HG03045 (cell line): ENCODE results near the gene CAMTA1.
A peak's percentile ranks its signal among the peaks of the same experiment; 100 is the strongest.
"Not testable (repeated sequence)": the region's sequence is repeated elsewhere in the genome, so short reads cannot be mapped to it uniquely, and the experiment has no call there.

Source experiments
- ATAC-seq: cut with Tn5 transposase; IDR thresholded peaks from one replicate; pipeline ENCODE4 v1.9.1; 2021; ENCODE audit warnings: mild to moderate bottlenecking, moderate library complexity; ENCODE audit not compliant: unreplicated experiment

CAMTA1 gene, protein sequence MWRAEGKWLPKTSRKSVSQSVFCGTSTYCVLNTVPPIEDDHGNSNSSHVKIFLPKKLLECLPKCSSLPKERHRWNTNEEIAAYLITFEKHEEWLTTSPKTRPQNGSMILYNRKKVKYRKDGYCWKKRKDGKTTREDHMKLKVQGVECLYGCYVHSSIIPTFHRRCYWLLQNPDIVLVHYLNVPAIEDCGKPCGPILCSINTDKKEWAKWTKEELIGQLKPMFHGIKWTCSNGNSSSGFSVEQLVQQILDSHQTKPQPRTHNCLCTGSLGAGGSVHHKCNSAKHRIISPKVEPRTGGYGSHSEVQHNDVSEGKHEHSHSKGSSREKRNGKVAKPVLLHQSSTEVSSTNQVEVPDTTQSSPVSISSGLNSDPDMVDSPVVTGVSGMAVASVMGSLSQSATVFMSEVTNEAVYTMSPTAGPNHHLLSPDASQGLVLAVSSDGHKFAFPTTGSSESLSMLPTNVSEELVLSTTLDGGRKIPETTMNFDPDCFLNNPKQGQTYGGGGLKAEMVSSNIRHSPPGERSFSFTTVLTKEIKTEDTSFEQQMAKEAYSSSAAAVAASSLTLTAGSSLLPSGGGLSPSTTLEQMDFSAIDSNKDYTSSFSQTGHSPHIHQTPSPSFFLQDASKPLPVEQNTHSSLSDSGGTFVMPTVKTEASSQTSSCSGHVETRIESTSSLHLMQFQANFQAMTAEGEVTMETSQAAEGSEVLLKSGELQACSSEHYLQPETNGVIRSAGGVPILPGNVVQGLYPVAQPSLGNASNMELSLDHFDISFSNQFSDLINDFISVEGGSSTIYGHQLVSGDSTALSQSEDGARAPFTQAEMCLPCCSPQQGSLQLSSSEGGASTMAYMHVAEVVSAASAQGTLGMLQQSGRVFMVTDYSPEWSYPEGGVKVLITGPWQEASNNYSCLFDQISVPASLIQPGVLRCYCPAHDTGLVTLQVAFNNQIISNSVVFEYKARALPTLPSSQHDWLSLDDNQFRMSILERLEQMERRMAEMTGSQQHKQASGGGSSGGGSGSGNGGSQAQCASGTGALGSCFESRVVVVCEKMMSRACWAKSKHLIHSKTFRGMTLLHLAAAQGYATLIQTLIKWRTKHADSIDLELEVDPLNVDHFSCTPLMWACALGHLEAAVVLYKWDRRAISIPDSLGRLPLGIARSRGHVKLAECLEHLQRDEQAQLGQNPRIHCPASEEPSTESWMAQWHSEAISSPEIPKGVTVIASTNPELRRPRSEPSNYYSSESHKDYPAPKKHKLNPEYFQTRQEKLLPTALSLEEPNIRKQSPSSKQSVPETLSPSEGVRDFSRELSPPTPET (N-terminal part only)

DNA sequence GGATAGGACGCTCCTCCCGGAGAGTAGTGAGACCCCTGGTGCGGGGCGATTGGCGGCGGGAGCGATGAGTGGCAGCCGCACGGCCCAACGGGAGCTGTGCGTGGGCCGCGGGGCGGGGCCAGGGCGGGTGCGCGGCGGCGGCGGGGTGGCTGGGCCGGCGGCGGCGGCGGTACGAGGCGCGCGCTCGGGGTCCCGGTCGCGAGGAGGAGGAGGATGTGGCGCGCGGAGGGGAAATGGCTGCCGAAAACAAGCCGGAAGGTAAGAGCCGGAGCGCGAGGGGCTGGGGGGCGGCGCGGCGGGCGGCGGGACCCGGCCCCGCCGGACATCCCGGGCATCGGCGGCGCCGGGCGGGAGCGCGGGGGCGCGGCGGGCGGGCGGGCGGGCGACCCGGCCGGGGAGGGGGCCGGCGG, at the start of gene CAMTA1:
Gene CAMTA1 (plus strand): TSS at position 137 of the 410 bp plus-strand sequence. CDS start 77 bp downstream, at position 214.
- peak; percentile 76 for ATAC-seq

DNA sequence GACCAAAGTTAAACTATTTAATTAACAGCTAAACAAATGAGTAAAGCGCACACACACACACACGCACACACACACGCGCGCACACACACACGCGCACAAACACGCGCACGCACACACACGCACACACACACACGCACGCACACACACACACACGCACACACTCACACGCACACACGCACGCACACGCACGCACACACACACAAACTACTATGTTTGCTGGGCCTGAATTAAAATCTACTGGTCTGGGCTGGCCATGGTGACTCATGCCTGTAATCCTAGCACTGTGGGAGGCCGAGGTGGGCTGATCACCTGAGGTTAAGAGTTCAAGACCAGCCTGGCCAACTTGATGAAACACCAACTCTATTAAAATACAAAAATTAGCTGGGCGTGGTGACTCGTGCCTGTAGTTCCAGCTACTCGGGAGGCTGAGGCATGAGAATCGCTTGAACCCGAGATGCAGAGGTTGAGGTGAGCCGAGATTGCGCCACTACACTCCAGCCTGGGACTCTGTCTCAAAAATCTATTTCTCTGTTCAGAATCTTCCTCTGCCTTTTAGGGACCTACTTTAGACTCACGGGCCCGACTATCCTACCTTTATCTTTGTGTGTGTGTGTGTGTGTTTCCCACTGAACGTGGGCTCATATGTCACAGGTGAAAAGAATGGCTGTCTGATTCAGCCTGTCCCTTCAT, 46.1 kb upstream of the CAMTA1 start:
- no peak for ATAC-seq

DNA sequence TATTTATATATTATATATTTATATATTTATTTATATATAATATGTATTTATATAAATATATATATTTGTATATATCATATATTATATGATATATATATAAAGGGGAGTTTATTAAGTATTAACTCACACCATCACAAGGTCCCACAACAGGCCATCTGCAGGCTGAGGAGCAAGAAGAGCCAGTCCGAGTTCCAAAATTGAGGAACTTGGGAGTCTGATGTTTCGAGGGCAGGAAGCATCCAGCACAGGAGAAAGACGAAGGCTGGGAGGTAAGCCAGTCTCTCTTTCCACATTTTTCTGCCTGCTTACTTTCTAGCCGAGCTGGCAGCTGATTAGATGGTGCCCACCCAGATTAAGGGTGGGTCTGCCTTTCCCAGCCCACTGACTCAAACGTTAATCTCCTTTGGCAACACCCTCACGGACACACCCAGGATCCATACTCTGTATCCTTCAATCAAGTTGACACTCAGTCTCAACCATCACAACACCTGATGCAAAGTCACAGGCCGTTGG, 42.5 kb upstream of the CAMTA1 start:
- not testable (repeated sequence) for ATAC-seq

DNA sequence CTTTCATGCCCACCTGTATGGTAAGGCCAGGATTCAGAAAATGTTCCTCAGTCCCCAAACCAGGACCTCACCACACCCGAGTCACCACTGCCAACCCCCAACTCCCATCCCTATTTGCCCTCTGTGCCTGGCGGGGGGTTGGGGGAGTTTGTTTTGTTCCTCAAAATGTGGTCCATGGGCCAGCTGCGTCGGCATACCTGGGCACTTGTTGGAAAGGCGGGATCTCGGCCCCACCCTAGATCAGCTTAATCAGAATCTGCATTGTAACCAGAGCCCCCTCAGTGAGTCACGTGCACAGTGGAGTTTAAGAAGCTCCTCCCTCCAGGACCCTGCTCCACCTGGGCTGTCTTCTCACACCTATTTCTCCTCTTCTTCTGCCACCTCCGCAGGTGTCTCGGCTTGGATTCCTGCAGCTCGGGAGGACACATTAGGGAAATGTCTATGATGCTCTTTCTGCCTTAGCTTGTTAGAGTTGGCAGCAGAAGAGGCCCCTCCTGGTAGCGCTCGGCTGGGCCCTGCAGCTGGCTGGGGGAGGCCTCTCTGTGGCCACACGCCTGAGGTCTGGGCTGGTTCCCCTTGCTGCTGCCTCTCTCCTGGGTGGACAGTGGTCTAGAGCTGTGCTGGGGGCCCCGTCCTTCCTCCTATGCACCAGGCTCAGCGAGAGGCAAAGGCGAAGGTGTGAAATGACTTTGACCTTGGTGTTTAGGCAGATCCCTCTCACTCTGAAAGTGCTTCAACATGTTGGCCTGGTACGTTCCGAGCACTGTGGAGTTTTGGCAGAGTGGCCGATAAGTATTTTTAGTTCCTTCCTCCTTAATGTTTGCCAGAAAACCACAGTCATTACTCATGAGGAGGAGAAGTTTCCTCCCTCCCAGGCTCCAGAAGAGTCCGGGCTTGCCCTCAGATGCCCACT, 41.8 kb upstream of the CAMTA1 start:
- no peak for ATAC-seq

DNA sequence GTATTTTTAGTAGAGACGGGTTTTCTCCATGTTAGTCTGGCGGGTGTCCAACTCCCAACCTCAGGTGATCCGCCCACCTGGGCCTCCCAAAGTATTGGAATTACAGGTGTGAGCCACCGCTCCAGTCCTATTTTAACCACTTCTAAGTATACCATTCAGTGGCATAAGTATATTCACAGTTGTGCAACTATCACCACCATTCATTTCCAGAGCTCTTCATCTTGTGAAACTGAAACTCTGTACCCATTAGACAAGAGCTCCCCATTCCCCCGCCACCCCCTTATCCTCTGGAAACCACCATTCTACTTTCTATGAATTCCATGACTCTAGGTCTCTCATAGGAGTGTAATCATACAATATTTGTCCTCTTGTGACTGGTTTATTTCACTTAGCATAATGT, 40.2 kb upstream of the CAMTA1 start:
- no peak for ATAC-seq

DNA sequence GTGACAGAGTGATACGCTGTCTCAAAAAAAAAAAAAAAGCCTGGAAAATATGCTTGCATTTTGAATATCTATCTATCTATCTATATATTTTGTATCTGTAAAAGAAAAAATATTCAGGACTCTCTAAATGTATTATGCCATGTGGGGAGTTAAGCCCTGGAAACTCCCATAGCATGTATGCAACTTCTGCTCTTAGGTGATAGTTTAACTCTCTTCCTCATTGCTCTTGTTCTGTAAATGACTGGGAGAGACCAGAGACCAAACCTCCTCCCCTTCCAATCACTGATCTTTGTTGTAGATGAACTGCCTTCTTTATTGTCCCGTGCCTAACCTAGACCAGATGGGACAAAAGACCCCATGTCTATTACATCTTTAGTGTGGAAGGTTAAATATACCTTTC, 37.6 kb upstream of the CAMTA1 start:
- no peak for ATAC-seq

DNA sequence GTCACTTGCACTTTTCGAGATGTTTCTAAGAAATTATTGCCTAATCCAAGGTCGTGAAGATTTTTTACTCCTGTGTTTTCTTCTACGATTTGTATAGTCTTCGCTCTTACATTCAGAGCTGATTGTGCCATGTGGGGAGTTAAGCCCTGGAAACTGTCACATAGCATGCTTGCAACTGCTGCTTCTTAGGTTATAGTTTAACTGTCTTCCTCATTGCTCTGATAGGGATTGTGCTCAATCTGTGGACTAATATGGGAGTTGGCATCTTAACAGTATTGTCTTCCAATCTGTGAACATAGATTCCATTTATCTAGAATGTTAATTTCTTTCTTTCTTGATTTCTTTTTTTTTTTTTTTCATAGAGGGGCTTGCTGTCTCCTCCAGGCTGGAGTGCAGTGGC, 34.8 kb upstream of the CAMTA1 start:
- ATAC-seq: no peak

DNA sequence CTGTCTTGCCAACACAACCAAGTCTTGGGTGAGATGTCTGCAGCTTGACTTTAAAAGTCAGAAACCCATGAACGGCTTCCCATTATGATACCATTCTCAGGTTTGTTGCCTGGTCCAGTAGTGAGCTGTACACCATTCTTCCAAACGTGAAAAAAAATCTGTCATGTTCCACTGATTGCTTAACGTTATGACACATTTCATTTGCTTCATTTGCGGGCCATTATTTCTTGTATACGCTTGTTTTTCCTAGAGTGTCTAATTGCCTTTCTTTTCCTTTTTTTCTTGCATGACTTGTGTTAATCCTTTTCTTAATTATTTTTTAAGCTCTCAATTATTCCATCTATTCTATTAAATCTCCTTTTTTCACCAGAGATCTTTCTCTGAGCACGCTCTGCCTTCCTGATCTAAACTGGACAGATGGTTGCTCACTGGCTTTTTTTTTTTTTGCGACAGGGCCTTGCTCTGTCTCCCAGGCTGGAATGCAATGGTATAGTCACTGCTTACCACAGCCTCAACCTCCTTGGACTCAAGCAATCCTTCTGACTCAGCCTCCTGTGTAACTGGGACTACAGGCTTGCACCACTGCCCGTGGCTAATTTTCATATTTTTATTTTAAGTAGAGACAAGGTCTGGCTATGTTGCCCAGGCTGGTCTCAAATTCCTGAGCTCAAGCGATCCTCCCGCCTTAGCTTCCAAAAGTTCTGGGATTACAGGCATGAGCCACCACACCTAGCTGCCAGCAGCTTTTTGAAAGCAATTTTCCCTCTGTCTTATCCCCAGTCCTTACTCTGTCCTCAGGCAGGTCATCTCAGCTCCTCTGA, 31.7 kb upstream of the CAMTA1 start:
- ATAC-seq: no peak

DNA sequence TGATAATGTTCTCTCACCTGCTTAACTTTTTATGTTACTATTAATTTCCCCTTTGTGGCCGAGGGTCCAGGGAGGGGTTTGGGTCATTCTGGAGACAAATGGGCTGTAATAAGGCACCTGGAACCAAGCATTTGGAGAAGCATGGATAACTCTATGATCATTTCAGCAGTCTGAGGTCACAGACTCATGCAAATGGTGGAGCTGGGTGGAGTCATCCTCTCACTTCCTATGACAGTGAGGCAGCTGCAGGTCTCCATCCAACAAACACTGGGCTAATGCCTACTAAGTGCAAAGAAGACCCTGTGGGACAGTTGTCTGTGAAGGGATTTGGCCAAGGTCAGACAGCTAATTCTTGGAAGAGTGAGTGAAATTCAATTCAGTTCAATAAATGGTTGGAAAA, 28.8 kb upstream of the CAMTA1 start:
- ATAC-seq: no peak

DNA sequence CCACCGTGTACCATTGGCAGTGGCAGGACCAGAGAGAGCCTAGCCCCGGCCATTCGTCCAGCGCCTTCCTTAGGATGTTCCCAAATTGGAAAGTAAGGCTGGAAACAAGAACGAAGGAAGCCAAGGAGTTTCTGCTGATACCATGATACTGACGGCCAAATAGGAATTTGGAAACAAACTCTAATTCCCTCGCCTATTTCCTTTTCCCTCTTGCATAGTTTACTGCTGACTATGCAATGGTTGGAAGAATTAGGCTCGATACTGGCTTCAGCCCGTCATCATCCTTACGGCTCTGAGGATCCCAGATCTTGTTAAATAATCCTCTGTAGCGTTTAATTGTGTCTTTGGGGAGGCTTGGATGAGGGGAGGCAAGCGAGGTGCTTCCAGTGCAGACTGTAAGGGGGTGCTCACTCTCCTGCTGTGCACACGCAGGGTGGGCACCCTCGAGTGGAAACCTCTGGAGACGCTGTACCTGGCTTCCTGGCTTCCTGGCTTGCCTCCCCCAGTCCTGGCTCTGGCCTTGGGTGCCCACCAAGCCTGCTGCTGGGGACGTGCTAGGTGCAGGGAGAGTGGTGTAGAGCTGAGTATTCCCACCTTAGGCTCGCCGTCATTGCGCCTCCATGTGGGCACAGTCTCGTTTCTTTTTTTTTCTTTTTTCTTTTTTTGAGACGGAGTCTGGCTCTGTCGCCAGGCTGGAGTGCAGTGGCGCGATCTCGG, 27.4 kb upstream of the CAMTA1 start:
- ATAC-seq: no peak

DNA sequence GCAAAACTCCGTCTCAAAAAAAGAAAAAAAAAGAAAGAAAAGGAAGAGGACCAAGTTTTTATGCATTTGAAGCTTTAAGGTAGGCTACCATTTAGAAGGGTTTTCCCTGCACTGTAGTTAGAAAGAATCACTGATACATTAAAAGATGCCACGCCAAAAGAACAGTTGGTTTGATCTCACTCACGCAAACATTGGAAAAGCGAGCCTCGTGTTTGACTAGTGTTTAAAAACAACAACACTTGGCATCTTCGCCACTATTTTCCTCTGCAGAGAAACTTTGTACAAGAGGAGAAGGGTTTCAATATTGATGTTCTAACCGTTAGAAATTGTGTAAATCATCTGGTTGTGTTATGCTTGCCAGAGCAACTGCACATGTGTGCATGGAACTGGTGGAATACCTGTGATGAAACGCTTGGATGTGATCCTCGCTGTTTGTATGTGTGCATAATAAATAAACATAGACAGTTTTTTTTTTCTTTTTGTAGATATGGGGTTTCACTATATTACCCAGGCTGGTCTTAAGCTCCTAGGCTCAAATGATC, 24.0 kb upstream of the CAMTA1 start:
- ATAC-seq: no peak

DNA sequence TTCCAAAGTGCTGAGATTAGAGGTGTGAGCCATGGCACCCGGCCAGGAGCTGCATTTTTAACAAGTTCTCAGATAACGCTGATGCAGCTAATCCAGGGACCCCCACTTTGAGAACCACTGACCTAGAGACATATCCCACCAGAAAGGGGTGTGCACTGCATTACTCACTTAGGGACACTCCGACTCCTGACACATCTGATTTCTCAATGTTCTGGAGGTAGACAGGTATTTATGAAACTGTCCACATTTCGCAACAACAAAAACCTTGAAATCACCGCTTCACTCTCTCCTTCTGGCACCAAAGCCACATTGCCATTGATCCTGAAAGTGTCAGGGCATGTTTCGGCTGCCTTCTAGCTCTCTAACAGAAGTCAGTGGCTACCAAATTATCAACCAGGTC, 23.2 kb upstream of the CAMTA1 start:
- no peak for ATAC-seq

DNA sequence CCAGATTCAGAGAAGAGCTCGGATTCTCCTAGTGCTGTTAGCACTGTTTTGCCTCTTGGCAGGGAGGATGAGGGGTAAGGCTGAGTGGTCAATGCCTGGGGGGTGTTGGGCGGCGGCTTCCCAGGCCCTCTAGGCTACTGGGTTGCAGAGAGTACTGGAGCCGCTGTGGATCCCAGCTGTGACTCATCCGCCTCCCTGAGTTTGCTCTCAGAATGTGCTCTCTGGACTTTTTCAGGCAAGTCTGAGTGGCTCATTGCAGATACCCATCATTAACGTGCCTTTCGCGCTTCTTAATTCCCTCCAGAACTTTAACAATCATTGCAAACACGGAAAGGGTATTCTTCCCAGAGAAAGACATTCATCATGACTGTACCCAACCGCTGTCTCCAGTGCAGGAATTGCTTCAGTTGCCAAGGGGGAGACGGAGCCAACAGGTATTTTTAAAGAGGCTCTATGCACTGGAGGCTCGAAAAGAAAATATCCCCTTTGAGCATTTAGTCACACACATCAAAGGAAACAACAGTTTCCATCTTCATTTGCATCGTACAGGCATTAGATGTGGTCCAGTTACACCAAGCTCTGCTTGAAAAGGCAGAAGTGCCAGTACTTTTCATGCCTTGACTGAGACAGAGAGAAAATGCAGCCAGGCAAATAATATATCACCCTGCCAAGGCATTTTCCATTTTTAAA, 14.4 kb upstream of the CAMTA1 start:
- no peak for ATAC-seq

DNA sequence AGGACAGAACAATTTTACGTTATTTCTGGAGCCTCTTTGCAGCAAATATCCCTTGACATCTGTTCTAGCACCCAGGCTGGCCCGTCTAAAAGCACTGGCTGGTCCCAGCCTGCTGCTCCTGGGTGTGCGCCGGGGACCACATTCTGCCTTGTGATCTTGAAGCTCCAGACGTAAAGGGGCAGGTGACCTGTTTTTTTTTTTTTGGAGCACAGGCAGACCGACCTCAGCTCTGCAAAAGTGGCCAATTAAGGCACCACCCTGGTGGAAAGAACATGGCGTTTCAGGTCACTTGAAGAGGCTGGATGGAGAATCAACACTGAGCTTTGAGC, 13.8 kb upstream of the CAMTA1 start:
- no peak for ATAC-seq

DNA sequence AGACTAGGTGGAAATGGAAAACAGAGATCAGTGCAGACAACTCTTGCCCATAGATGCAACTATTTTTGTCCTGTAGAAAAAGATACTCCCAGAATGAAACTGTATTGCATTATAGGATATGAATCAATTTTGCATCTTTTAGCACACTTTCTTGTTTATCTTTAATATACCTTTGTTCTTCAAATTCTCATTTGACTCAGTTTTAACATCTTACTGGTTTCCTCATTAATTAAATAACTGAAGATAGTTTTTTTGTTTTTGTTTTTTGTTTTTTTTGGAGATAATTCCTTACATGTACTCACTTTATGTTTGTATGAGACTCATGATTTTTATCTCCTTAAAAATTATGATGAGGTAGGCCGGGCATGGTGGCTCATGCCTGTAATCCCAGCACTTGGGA, 10.9 kb upstream of the CAMTA1 start:
- no peak for ATAC-seq

DNA sequence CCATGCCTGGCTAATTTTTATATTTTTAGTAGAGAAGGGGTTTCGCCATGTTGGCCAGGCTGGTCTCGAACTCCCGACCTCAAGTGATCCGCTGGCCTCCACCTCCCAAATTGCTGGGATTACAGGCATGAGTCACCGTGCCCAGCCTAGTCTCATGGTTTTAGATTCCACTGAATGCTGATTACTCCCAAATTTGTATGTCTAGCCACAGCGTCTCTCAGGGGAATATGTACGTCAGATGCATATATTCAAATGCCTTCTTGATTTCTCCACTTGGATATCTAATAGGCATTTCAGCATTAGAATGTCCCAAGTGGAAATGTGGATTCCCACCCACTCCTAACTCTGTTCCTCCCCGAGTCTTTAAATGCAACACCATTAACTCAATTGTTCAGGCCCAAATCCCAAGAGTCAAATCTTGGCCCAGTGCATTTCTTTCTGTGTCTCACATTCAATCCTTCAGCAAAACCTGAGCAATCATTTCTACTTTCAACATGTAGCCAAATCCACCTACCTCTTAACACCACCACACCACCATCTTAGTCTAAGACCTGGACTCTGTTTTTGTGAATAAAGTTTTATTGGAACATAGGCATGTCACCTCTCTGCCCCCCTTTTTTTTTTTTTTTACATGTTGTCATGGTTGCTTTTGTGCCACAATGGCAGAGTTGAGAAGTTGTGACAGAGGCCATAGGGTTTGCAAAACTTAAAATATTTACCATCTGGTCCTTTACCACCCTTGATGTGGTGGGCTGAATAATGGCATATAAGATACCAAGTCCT, 9.8 kb upstream of the CAMTA1 start:
- ATAC-seq: no peak
